K562 (cell line): ENCODE measurements around the gene GPX1. TPM values are rescaled to one million over a fixed set of nuclear protein-coding genes. Genes with fewer than 3 reads are reported as not detected.

Source experiments
- ATAC-seq: fragments of 200-7000 bp; cut with Tn5 transposase; 3 replicates; pipeline ENCODE4 v1.9.1; 2020; ENCODE audit warnings: moderate library complexity
- BruUV-seq: library from RNA; stranded (reverse); fragments of 400-500 nt; replicated peaks from 2 replicates; lab custom pipeline; 2021; lab: Mats Ljungman, UMichigan
- CTCF ChIA-PET: fragments of 300-600 bp; formaldehyde crosslinking; extraction: SDS; loops from one replicate; lab custom pipeline; 2021; ENCODE audit warnings: low intra/inter-chr PET ratio; lab: Yijun Ruan, JAX
- POLR2A ChIA-PET: fragments of 300-600, 350-650 bp; sonication (Branson Sonifier 250); formaldehyde crosslinking; extraction: SDS; loops from one replicate; lab custom pipeline; 2021; ENCODE audit warnings: antibody characterized with exemption, inconsistent platforms; lab: Yijun Ruan, JAX
- DNase-seq, 4 experiments: peaks; one replicate each; pipeline versions ENCODE4 v3.0.0 to v3.0.0-alpha.2; 2011 to 2018; ENCODE audit warnings: low spot score in 3 of 4, mixed read lengths in 3 of 4; ENCODE audit errors: extremely low read depth in 1 of 4
- FAIRE-seq: peaks from 2 replicates; lab custom pipeline; 2011; peaks lifted over from hg19 to GRCh38; lab: Jason Lieb, UNC
- H2AFZ ChIP-seq: 2 replicates; pipeline ENCODE4 v1.6.0; 2011; ENCODE audit warnings: low read depth, low read length, control low read depth, inconsistent platforms
- H3K27ac ChIP-seq: fragments of 200-600 bp; 3 replicates; pipeline ENCODE4 v1.8.0; 2011; ENCODE audit warnings: low read depth, mild to moderate bottlenecking, control low read depth, inconsistent platforms, low read length, moderate library complexity, mixed read lengths; ENCODE audit errors: extremely low read depth
- H3K27me3 ChIP-seq, 2 experiments: fragments of 300-600 bp in 1 of 2; 2 replicates in 1 of 2; 3 replicates in 1 of 2; pipeline versions ENCODE4 v1.6.0 to v1.8.0; 2011; ENCODE audit warnings: inconsistent platforms in 2 of 2, low read length in 2 of 2, mild to moderate bottlenecking in 1 of 2, mixed read lengths in 1 of 2, moderate library complexity in 1 of 2; ENCODE audit not compliant: control insufficient read depth in 2 of 2, insufficient read depth in 2 of 2
- H3K36me3 ChIP-seq: fragments of 300-600 bp; 3 replicates; pipeline ENCODE4 v1.8.0; 2011; ENCODE audit warnings: mild to moderate bottlenecking, low read length, inconsistent platforms; ENCODE audit not compliant: control insufficient read depth, insufficient read depth
- H3K4me1 ChIP-seq, 2 experiments: fragments of 200-600 bp in 1 of 2; replicated peaks in 1 of 2; 2 replicates in 1 of 2; 3 replicates in 1 of 2; pipeline versions ENCODE4 v1.5.1 to v1.8.0; 2011; ENCODE audit warnings: inconsistent platforms in 2 of 2, low read length in 2 of 2, mild to moderate bottlenecking in 1 of 2, mixed read lengths in 1 of 2, moderate library complexity in 1 of 2; ENCODE audit not compliant: control insufficient read depth in 2 of 2, insufficient read depth in 2 of 2
- H3K4me2 ChIP-seq: 2 replicates; pipeline ENCODE4 v1.6.1; 2011; ENCODE audit warnings: low read length, control low read depth, inconsistent platforms, mixed read lengths; ENCODE audit not compliant: insufficient read depth
- H3K4me3 ChIP-seq: fragments of 200-600 bp; sonication (generic), shearing (Covaris generic); 2 replicates; pipeline ENCODE4 v1.5.1; 2016; ENCODE audit warnings: control low read depth, inconsistent platforms
- H3K79me2 ChIP-seq: fragments of 200-600 bp; 3 replicates; pipeline ENCODE4 v1.8.0; 2011; ENCODE audit warnings: low read length, inconsistent platforms; ENCODE audit not compliant: control insufficient read depth, insufficient read depth
- H3K9ac ChIP-seq, 2 experiments: 2 replicates each; pipeline versions ENCODE4 v1.6.0 to v1.6.1; 2011; ENCODE audit warnings: low read depth in 2 of 2, low read length in 2 of 2, control low read depth in 1 of 2, inconsistent platforms in 1 of 2, mild to moderate bottlenecking in 1 of 2, mixed read lengths in 1 of 2; ENCODE audit not compliant: insufficient read depth in 1 of 2
- H3K9me1 ChIP-seq: one replicate; pipeline ENCODE4 v1.6.0; 2011; ENCODE audit warnings: inconsistent platforms, mild to moderate bottlenecking, low read length, moderate library complexity; ENCODE audit not compliant: control insufficient read depth, insufficient read depth
- H3K9me3 ChIP-seq: replicated peaks from 2 replicates; pipeline ENCODE4 v1.5.1; 2011; ENCODE audit warnings: low read depth, low read length, inconsistent platforms; ENCODE audit not compliant: control insufficient read depth, insufficient read depth
- H4K20me1 ChIP-seq: replicated peaks from 2 replicates; pipeline ENCODE4 v1.6.1; 2011; ENCODE audit warnings: low read length, inconsistent platforms, mixed read lengths; ENCODE audit not compliant: control insufficient read depth, insufficient read depth
- MCM3 ChIP-seq: fragments of 450-650 bp; IDR thresholded peaks from 2 replicates; pipeline ENCODE4 v1.6.1; 2016
- RAD51 ChIP-seq: fragments of 450-650 bp; IDR thresholded peaks from 2 replicates; pipeline ENCODE4 v1.7.1; 2016; ENCODE audit warnings: low read depth, mild to moderate bottlenecking, borderline replicate concordance
- ZFX ChIP-seq: sonication (generic); formaldehyde crosslinking; IDR thresholded peaks from 2 replicates; pipeline ENCODE4 v1.8.0; 2022; ENCODE audit warnings: mild to moderate bottlenecking, missing genetic modification reagents, moderate library complexity
- WGBS: fragments of 100-300 bp; shearing (Covaris generic); methylation state at CpG from one replicate; pipeline ENCODE4 v1.1.6; 2016; ENCODE audit warnings: low coverage, mixed read lengths; ENCODE audit not compliant: insufficient coverage; ENCODE audit errors: missing lambda C conversion rate; 5-methylcytosine and 5-hydroxymethylcytosine counted together
- in situ Hi-C: fragments of 300-500 bp; cut with MboI; formaldehyde crosslinking; loops from 4 replicates; pipeline ENCODE4 v1.15.0; 2018; ENCODE audit warnings: inconsistent platforms, mixed read lengths
- intact Hi-C: fragments of 100-400 bp; cut with micrococcal nuclease; formaldehyde crosslinking; loops from 2 replicates; pipeline ENCODE4 v1.14.2; 2022
- polyA plus RNA-seq, 8 experiments: library from polyadenylated mRNA; depleted of rRNA in 4 of 8; stranded (reverse) in 5 of 8; unstranded in 3 of 8; fragments of >200 nt; fragmentation: Nextera tagmentation in 2 of 8; fragmentation: Illumina TruSeq in 1 of 8; extraction: Ambion mirVana in 2 of 8; extraction: Trizol in 1 of 8; gene quantifications; 2 replicates each; pipeline versions ENCODE4 v1.2.1 to v1.2.3, GENCODE V29; 2011 to 2014; ENCODE audit warnings: inconsistent platforms in 1 of 8, missing spikeins in 1 of 8
- total RNA-seq, 7 experiments: library from RNA; depleted of rRNA in 6 of 7; stranded (reverse); fragments of >200 nt in 6 of 7; fragmentation: Illumina TruSeq in 2 of 7; extraction: Trizol in 2 of 7; gene quantifications; 2 replicates each; pipeline versions ENCODE4 v1.2.1 to v1.2.3, GENCODE V29; 2011 to 2021; ENCODE audit warnings: low replicate concordance in 1 of 7
- TF ChIP-seq, protein P1 (sequence below): fragments of 450-650 bp; formaldehyde crosslinking; IDR thresholded peaks from 2 replicates; pipeline ENCODE4 v1.4.0; 2020; ENCODE audit warnings: mild to moderate bottlenecking, moderate library complexity
- TF ChIP-seq, protein P2 (sequence below): sonication (generic); formaldehyde crosslinking; IDR thresholded peaks from 2 replicates; pipeline ENCODE4 v1.9.0; 2022; ENCODE audit warnings: mild to moderate bottlenecking, missing genetic modification reagents

GPX1 gene
- total and polyA plus RNA-seq, 9 of the 15 experiments (the other 6 are each of a cell fraction or from before 2014, with no cell fraction given) = 0.08 to 1.3 (median 0.21) TPM; not detected in 5

DNA sequence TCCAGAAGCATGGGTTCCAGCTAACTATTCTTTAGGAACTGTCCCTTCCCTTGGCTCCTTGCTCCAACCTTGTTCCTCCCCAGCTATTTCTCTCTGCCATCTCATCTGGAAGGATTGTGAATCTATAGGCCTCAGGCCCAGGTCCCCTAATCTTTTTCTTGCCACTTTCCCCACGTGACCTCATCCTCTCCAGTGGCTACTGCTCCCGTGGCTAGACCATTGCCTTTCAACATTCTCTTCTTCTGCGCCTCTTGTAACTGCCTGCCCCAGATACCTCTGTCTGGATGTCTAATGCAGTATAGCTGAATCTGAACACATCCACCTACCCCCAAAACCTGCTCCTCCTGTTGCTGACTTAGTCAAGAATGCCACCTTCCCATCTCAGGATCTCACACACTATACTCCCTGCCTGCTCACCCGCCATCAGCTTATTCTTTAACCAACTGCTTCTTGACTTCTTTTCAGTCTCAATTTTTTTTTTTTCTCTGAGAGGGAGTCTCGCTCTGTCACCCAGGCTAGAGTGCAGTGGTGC is 5.2 kb downstream of the GPX1 start:
- ChIA-PET POLR2A (interaction anchor here (0.6 to 1.2 kb wide), 2 partner anchors 8 to 440 kb away, joined by 3 read pairs; no protein-coding TSS in a partner anchor), CTCF (no interaction called here)
- H3K4me3 ChIP-seq = no peak overlapping the region
- intact Hi-C loops (no loop called here), in situ Hi-C loops (no loop called here)
- peaks cover 23 to 30% of the 10 kb centered on the region in 2 experiments for H3K4me1 ChIP-seq
- peaks cover 3% of the 10 kb centered on the region for H3K9me1 ChIP-seq
- H3K79me2 ChIP-seq = no peaks in the 10 kb centered on the region
- H3K27ac ChIP-seq = no peak overlapping the region
- whole genome bisulfite sequencing = 76% methylated on average over 5 of the region's 5 CpGs
- no peak for DNase-seq
- no peak overlapping the region; a peak in 1 of 4 replicates for H3K9ac ChIP-seq
- no peaks in the 10 kb centered on the region for H3K9me3 ChIP-seq
- no peak for ATAC-seq
- no peak overlapping the region for H3K4me2 ChIP-seq
- no peak overlapping the region for H2AFZ ChIP-seq
- TF ChIP-seq RAD51 = peak; percentile 14; the same call in 1 of the 2 replicates
- TF ChIP-seq, protein P1, sequence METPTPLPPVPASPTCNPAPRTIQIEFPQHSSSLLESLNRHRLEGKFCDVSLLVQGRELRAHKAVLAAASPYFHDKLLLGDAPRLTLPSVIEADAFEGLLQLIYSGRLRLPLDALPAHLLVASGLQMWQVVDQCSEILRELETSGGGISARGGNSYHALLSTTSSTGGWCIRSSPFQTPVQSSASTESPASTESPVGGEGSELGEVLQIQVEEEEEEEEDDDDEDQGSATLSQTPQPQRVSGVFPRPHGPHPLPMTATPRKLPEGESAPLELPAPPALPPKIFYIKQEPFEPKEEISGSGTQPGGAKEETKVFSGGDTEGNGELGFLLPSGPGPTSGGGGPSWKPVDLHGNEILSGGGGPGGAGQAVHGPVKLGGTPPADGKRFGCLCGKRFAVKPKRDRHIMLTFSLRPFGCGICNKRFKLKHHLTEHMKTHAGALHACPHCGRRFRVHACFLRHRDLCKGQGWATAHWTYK = 0 out of 2 replicates have a peak, but pooled peaks have one; percentile 21
- TF ChIP-seq, protein P2, sequence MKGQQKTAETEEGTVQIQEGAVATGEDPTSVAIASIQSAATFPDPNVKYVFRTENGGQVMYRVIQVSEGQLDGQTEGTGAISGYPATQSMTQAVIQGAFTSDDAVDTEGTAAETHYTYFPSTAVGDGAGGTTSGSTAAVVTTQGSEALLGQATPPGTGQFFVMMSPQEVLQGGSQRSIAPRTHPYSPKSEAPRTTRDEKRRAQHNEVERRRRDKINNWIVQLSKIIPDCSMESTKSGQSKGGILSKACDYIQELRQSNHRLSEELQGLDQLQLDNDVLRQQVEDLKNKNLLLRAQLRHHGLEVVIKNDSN (CRISPR knock-in tag) = peak; percentile 58
- TF ChIP-seq ZFX (CRISPR knock-in tag) = 0 out of 2 replicates have a peak, but pooled peaks have one; percentile 2
- TF ChIP-seq MCM3 = no peak
- BruUV-seq = no TSS peak
- FAIRE-seq = no peak
- no peaks in the 10 kb centered on the region for H3K27me3 ChIP-seq
- no peaks in the 10 kb centered on the region for H4K20me1 ChIP-seq
- H3K36me3 ChIP-seq = peaks cover 9% of the 10 kb centered on the region; the same call in 1 of the 3 replicates
